Ishikawa (cell line): Measurements from ENCODE around the gene ZSWIM4.

Experiments
- CEBPB ChIP-seq: IDR thresholded peaks from 2 replicates; pipeline ENCODE4 v1.6.1; 2012
- CREB1 ChIP-seq: IDR thresholded peaks from 2 replicates; pipeline ENCODE4 v1.6.1; 2012; ENCODE audit warnings: low read depth
- EGR1 ChIP-seq: IDR thresholded peaks from 2 replicates; pipeline ENCODE4 v1.6.1; 2012
- EP300 ChIP-seq: IDR thresholded peaks from 2 replicates; pipeline ENCODE4 v1.6.1; 2012; ENCODE audit warnings: borderline replicate concordance
- FOXM1 ChIP-seq: IDR thresholded peaks from 2 replicates; pipeline ENCODE4 v1.6.1; 2012; ENCODE audit warnings: low read depth, borderline replicate concordance
- NFIC ChIP-seq: IDR thresholded peaks from 2 replicates; pipeline ENCODE4 v1.6.1; 2012
- RAD21 ChIP-seq: IDR thresholded peaks from 2 replicates; pipeline ENCODE4 v1.6.1; 2012; ENCODE audit warnings: low read depth
- TAF1 ChIP-seq: IDR thresholded peaks from 2 replicates; pipeline ENCODE4 v1.6.1; 2012; ENCODE audit warnings: low read depth, mild to moderate bottlenecking
- TCF12 ChIP-seq: IDR thresholded peaks from 2 replicates; pipeline ENCODE4 v1.6.1; 2012; ENCODE audit warnings: low read depth
- TEAD4 ChIP-seq: IDR thresholded peaks from 2 replicates; pipeline ENCODE4 v1.6.1; 2012
- USF1 ChIP-seq: IDR thresholded peaks from 2 replicates; pipeline ENCODE4 v1.6.1; 2012
- YY1 ChIP-seq: IDR thresholded peaks from 2 replicates; pipeline ENCODE4 v1.6.1; 2012; ENCODE audit warnings: low read depth
- ZBTB7A ChIP-seq: IDR thresholded peaks from 2 replicates; pipeline ENCODE4 v1.6.1; 2012; ENCODE audit warnings: low read depth
- TF ChIP-seq, protein P1 (sequence below): IDR thresholded peaks from 2 replicates; pipeline ENCODE4 v1.6.1; 2012
- TF ChIP-seq, protein P2 (sequence below): IDR thresholded peaks from 2 replicates; pipeline ENCODE4 v1.6.1; 2012; ENCODE audit warnings: low read depth, mild to moderate bottlenecking

ZSWIM4 gene

DNA sequence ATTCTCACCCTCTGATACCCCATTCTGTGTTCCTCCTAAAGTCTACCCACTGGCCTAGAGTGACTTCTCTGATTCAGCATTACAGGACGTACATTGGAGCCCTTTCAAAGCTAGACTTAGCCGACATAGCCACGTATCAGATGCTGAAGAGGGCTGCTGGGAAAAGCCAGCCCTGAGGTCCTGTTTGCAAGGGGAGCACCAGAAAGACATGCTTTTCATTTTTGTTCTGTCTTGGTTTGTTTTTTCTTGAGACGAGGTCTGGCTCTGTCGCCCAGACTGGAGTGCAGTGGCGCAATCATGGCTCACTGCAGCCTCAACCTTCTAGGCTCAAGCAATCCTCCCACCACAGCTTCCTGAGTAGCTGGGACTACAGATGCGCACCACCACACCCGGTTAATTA, 6.3 kb upstream of the ZSWIM4 start:
- TF ChIP-seq TEAD4: no peak
- no peak for TF ChIP-seq NFIC
- TF ChIP-seq TAF1: no peak
- no peak for TF ChIP-seq CREB1
- no peak for TF ChIP-seq FOXM1
- TF ChIP-seq, protein P1, sequence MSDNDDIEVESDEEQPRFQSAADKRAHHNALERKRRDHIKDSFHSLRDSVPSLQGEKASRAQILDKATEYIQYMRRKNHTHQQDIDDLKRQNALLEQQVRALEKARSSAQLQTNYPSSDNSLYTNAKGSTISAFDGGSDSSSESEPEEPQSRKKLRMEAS: no peak
- no peak for TF ChIP-seq EP300
- TF ChIP-seq EGR1: no peak
- TF ChIP-seq USF1: no peak
- TF ChIP-seq ZBTB7A: no peak
- no peak for TF ChIP-seq TCF12
- no peak for TF ChIP-seq RAD21
- TF ChIP-seq, protein P2, sequence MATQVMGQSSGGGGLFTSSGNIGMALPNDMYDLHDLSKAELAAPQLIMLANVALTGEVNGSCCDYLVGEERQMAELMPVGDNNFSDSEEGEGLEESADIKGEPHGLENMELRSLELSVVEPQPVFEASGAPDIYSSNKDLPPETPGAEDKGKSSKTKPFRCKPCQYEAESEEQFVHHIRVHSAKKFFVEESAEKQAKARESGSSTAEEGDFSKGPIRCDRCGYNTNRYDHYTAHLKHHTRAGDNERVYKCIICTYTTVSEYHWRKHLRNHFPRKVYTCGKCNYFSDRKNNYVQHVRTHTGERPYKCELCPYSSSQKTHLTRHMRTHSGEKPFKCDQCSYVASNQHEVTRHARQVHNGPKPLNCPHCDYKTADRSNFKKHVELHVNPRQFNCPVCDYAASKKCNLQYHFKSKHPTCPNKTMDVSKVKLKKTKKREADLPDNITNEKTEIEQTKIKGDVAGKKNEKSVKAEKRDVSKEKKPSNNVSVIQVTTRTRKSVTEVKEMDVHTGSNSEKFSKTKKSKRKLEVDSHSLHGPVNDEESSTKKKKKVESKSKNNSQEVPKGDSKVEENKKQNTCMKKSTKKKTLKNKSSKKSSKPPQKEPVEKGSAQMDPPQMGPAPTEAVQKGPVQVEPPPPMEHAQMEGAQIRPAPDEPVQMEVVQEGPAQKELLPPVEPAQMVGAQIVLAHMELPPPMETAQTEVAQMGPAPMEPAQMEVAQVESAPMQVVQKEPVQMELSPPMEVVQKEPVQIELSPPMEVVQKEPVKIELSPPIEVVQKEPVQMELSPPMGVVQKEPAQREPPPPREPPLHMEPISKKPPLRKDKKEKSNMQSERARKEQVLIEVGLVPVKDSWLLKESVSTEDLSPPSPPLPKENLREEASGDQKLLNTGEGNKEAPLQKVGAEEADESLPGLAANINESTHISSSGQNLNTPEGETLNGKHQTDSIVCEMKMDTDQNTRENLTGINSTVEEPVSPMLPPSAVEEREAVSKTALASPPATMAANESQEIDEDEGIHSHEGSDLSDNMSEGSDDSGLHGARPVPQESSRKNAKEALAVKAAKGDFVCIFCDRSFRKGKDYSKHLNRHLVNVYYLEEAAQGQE: no peak
- TF ChIP-seq CEBPB: no peak

- TF ChIP-seq CREB1 (no peak), FOXM1 (no peak), RAD21 (no peak), USF1 (no peak), NFIC (no peak), EGR1 (no peak), ZBTB7A (no peak), EP300 (no peak), CEBPB (no peak), YY1 (no peak), TEAD4 (no peak), TCF12 (no peak)
- TF ChIP-seq, protein P1: no peak
- TF ChIP-seq, protein P2: no peak
Observed at GRCh38 chr19:13790354-13790753, 4.9 kb upstream of the ZSWIM4 start.

DNA sequence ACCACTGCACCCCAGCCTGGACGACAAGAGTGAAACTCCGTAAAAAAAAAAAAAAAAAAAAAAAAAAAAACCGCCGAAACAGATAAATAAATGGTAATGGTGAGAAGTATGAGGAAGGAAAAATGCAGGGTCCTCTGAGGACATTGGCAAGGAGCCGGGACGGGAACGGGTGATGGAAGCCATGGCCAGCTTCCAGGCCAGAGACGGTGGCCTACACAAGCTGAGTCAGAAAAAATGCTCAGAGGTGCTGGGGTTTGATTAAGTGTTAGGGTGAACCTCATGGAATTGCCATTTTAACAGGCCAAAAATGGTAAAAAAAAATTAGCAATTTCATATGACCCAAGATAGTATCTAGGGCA, 866 bp upstream of the ZSWIM4 start:
- TF ChIP-seq TCF12: no peak
- no peak for TF ChIP-seq TAF1
- TF ChIP-seq CEBPB: no peak
- no peak for TF ChIP-seq USF1
- no peak for TF ChIP-seq ZBTB7A
- no peak for TF ChIP-seq EGR1
- no peak for TF ChIP-seq TEAD4
- TF ChIP-seq FOXM1: no peak
- no peak for TF ChIP-seq CREB1
- no peak for TF ChIP-seq YY1
- TF ChIP-seq, protein P2: no peak
- TF ChIP-seq RAD21: no peak
- TF ChIP-seq EP300: no peak

- no peak for TF ChIP-seq NFIC
- peak; percentile 59; the same call in 1 of the 2 replicates for TF ChIP-seq ZBTB7A
Observed at GRCh38 chr19:13795595-13796300, 505 bp downstream of the ZSWIM4 start.
